H9 (cell line): ENCODE data around the gene ZRANB3. TPM values are rescaled to one million over a fixed set of nuclear protein-coding genes. Genes with fewer than 3 reads are reported as not detected.

Experiments used
- DNase-seq: peaks from one replicate; pipeline ENCODE4 v3.0.0-alpha.2; 2017
- H2AFZ ChIP-seq: one replicate; pipeline ENCODE4 v1.6.1; 2013; ENCODE audit warnings: mild to moderate bottlenecking, low read length, control low read depth, moderate library complexity
- H2AK5ac ChIP-seq: 2 replicates; pipeline ENCODE4 v1.6.1; 2013; ENCODE audit warnings: low read length, control low read depth, mixed read lengths; ENCODE audit not compliant: insufficient read length
- H2BK120ac ChIP-seq: one replicate; pipeline ENCODE4 v1.6.1; 2013; ENCODE audit warnings: low read depth, mild to moderate bottlenecking, low read length, control low read depth, inconsistent platforms; ENCODE audit not compliant: poor library complexity, severe bottlenecking
- H2BK12ac ChIP-seq: 2 replicates; pipeline ENCODE4 v1.6.1; 2013; ENCODE audit warnings: low read length, control low read depth, mixed read lengths, low read depth; ENCODE audit not compliant: insufficient read length
- H2BK15ac ChIP-seq: 2 replicates; pipeline ENCODE4 v1.6.1; 2013; ENCODE audit warnings: low read depth, low read length, control low read depth
- H2BK20ac ChIP-seq: one replicate; pipeline ENCODE4 v1.6.1; 2013; ENCODE audit warnings: low read depth, mild to moderate bottlenecking, low read length, control low read depth, inconsistent platforms; ENCODE audit not compliant: poor library complexity, severe bottlenecking
- H2BK5ac ChIP-seq: 2 replicates; pipeline ENCODE4 v1.6.1; 2013; ENCODE audit warnings: low read length, control low read depth, mixed read lengths; ENCODE audit not compliant: insufficient read length
- H3K14ac ChIP-seq: 2 replicates; pipeline ENCODE4 v1.6.1; 2013; ENCODE audit warnings: low read length, control low read depth; ENCODE audit not compliant: insufficient read depth
- H3K18ac ChIP-seq: 2 replicates; pipeline ENCODE4 v1.6.1; 2013; ENCODE audit warnings: low read depth, mild to moderate bottlenecking, mixed read lengths, low read length, control low read depth; ENCODE audit not compliant: insufficient read length
- H3K23ac ChIP-seq: 2 replicates; pipeline ENCODE4 v1.6.1; 2013; ENCODE audit warnings: low read length, control low read depth, mixed read lengths, low read depth; ENCODE audit not compliant: insufficient read length
- H3K23me2 ChIP-seq: 2 replicates; pipeline ENCODE4 v1.6.1; 2013; ENCODE audit warnings: low read depth, mild to moderate bottlenecking, mixed read lengths, low read length, control low read depth; ENCODE audit not compliant: insufficient read length, poor library complexity, severe bottlenecking
- H3K27ac ChIP-seq: 2 replicates; pipeline ENCODE4 v1.5.1; 2013; ENCODE audit warnings: low read length, control low read depth, mixed read lengths, low read depth; ENCODE audit not compliant: insufficient read length
- H3K27me3 ChIP-seq: 2 replicates; pipeline ENCODE4 v1.6.1; 2013; ENCODE audit warnings: low read length, control low read depth, inconsistent platforms; ENCODE audit not compliant: insufficient read depth
- H3K4ac ChIP-seq: 2 replicates; pipeline ENCODE4 v1.6.1; 2013; ENCODE audit warnings: low read depth, mild to moderate bottlenecking, control low read depth, inconsistent platforms, low read length, moderate library complexity
- H3K4me1 ChIP-seq: 2 replicates; pipeline ENCODE4 v1.6.1; 2013; ENCODE audit warnings: low read length, control low read depth, inconsistent platforms; ENCODE audit not compliant: insufficient read depth
- H3K4me2 ChIP-seq: 2 replicates; pipeline ENCODE4 v1.6.1; 2013; ENCODE audit warnings: low read length, control low read depth, mixed read lengths; ENCODE audit not compliant: insufficient read length, insufficient read depth
- H3K56ac ChIP-seq: 2 replicates; pipeline ENCODE4 v1.6.1; 2013; ENCODE audit warnings: low read depth, mild to moderate bottlenecking, mixed read lengths, low read length, control low read depth; ENCODE audit not compliant: insufficient read length
- H3K79me1 ChIP-seq: 2 replicates; pipeline ENCODE4 v1.6.1; 2013; ENCODE audit warnings: low read depth, mild to moderate bottlenecking, moderate library complexity, low read length, control low read depth, inconsistent platforms; ENCODE audit not compliant: insufficient read depth, poor library complexity, severe bottlenecking
- H3K79me2 ChIP-seq: 2 replicates; pipeline ENCODE4 v1.6.1; 2013; ENCODE audit warnings: low read length, control low read depth, inconsistent platforms; ENCODE audit not compliant: insufficient read depth
- H3K9ac ChIP-seq: 2 replicates; pipeline ENCODE4 v1.6.1; 2013; ENCODE audit warnings: low read length, control low read depth, mixed read lengths; ENCODE audit not compliant: insufficient read length; ENCODE audit errors: extremely low read depth
- H3K9me3 ChIP-seq: one replicate; pipeline ENCODE4 v1.6.1; 2013; ENCODE audit warnings: low read depth, low read length, inconsistent platforms; ENCODE audit not compliant: control insufficient read depth
- H3T11ph ChIP-seq: one replicate; pipeline ENCODE4 v1.6.1; 2013; ENCODE audit warnings: mild to moderate bottlenecking, low read length, control low read depth, inconsistent platforms
- H4K20me1 ChIP-seq: one replicate; pipeline ENCODE4 v1.6.1; 2013; ENCODE audit not compliant: control insufficient read depth, insufficient read length, insufficient read depth
- H4K5ac ChIP-seq: 2 replicates; pipeline ENCODE4 v1.6.1; 2013; ENCODE audit warnings: low read depth, mild to moderate bottlenecking, mixed read lengths, low read length, control low read depth; ENCODE audit not compliant: insufficient read length
- H4K8ac ChIP-seq: replicated peaks from 2 replicates; pipeline ENCODE4 v1.6.1; 2013; ENCODE audit warnings: low read length, control low read depth, mixed read lengths, low read depth; ENCODE audit not compliant: insufficient read length
- H4K91ac ChIP-seq: 2 replicates; pipeline ENCODE4 v1.6.1; 2013; ENCODE audit warnings: low read depth, mild to moderate bottlenecking, moderate library complexity, mixed read lengths, low read length, control low read depth; ENCODE audit not compliant: insufficient read length
- H3K27ac Mint-ChIP-seq, 3 experiments: 2 replicates in 2 of 3; 3 replicates in 1 of 3; pipeline ENCODE4 v1.8.0; 2020 to 2021; ENCODE audit warnings: mixed read lengths in 3 of 3, mild to moderate bottlenecking in 1 of 3, moderate library complexity in 1 of 3
- H3K27me3 Mint-ChIP-seq: 2 replicates; pipeline ENCODE4 v1.8.0; 2021; ENCODE audit warnings: low read depth, mild to moderate bottlenecking, moderate library complexity, mixed read lengths
- H3K36me3 Mint-ChIP-seq, 3 experiments: 2 replicates in 2 of 3; 3 replicates in 1 of 3; pipeline ENCODE4 v1.8.0; 2020 to 2021; ENCODE audit warnings: low read depth in 3 of 3, mixed read lengths in 3 of 3; ENCODE audit not compliant: insufficient read depth in 1 of 3
- H3K4me1 Mint-ChIP-seq, 2 experiments: 2 replicates each; pipeline ENCODE4 v1.8.0; 2020; ENCODE audit warnings: mixed read lengths in 2 of 2
- H3K4me3 Mint-ChIP-seq, 2 experiments: 2 replicates in 1 of 2; 3 replicates in 1 of 2; pipeline ENCODE4 v1.8.0; 2020 to 2021; ENCODE audit warnings: mild to moderate bottlenecking in 2 of 2, mixed read lengths in 2 of 2, moderate library complexity in 1 of 2
- H3K9me3 Mint-ChIP-seq, 2 experiments: 2 replicates in 1 of 2; 3 replicates in 1 of 2; pipeline ENCODE4 v1.8.0; 2020; ENCODE audit warnings: mild to moderate bottlenecking in 2 of 2, mixed read lengths in 2 of 2, moderate library complexity in 1 of 2
- CTCF ChIP-seq: fragments of 200-600 bp; sonication (generic); conservative IDR thresholded peaks from 3 replicates; pipeline ENCODE4 v1.8.0; 2021; ENCODE audit warnings: antibody characterized with exemption, mild to moderate bottlenecking
- WGBS: extraction: QIAGEN DNeasy Blood & Tissue Kit; methylation state at CpG from one replicate; pipeline ENCODE4 v1.1.7; 2013; ENCODE audit warnings: missing lambda C conversion rate, low lambda C conversion rate, mixed read lengths; ENCODE audit not compliant: insufficient read length; ENCODE audit errors: extremely low coverage; 5-methylcytosine and 5-hydroxymethylcytosine counted together
- total RNA-seq: library from RNA; stranded (reverse); gene quantifications from 2 replicates; pipeline ENCODE4 v1.2.1, GENCODE V29; 2021

The ZRANB3 gene
- total RNA-seq, 1 experiment from 2014 or later = 16.7 TPM

GRCh38 chr2:135255208-135255607 is 275.8 kb downstream of the ZRANB3 start:
- Histone ChIP-seq H2BK12ac (no peak overlapping the region), H4K91ac (no peak overlapping the region), H3K9me3 (no peaks in the 10 kb centered on the region), H3K56ac (no peak overlapping the region), H2BK20ac (no peak overlapping the region), H2AK5ac (no peak overlapping the region), H3K79me2 (no peaks in the 10 kb centered on the region), H3K79me1 (no peaks in the 10 kb centered on the region), H2BK5ac (no peak overlapping the region), H2BK15ac (no peak overlapping the region), H2AFZ (no peak overlapping the region), H3K4ac (no peak overlapping the region), H4K20me1 (no peaks in the 10 kb centered on the region), H3K23me2 (no peaks in the 10 kb centered on the region), H4K8ac (no peak overlapping the region), H3K27ac (no peak overlapping the region), H3K4me1 (peaks cover 6% of the 10 kb centered on the region), H3K4me2 (no peak overlapping the region), H4K5ac (no peak overlapping the region), H3K23ac (no peak overlapping the region), H3K9ac (no peak overlapping the region), H2BK120ac (no peak overlapping the region), H3K27me3 (no peaks in the 10 kb centered on the region), H3T11ph (no peak overlapping the region), H3K18ac (no peak overlapping the region), H3K14ac (no peak overlapping the region)
- no CpG with 5 or more reads among the region's 1 CpG for WGBS
- TF ChIP-seq CTCF = no peak
- no peak for DNase-seq
- no peaks in the 10 kb centered on the region for H3K27me3 Mint-ChIP-seq
- peaks cover 9 to 11% of the 10 kb centered on the region in 2 experiments for H3K4me1 Mint-ChIP-seq
- peaks cover 14 to 16% of the 10 kb centered on the region in 2 experiments for H3K9me3 Mint-ChIP-seq
- H3K36me3 Mint-ChIP-seq = peaks cover 17 to 19% (median 17%) of the 10 kb centered on the region in 3 experiments; a peak in 6 of 7 replicates
- H3K27ac Mint-ChIP-seq = peak overlapping the region in 1 of 3 experiments; percentile 49; a peak in 1 of 7 replicates
- no peak overlapping the region for H3K4me3 Mint-ChIP-seq
